BLaER1 (cell line): ENCODE results near the gene EVC.

Experiments
- H3K27ac ChIP-seq: shearing (Covaris generic); formaldehyde crosslinking; 2 replicates; pipeline ENCODE4 v1.8.1; 2022
- H3K27me3 ChIP-seq: shearing (Covaris generic); formaldehyde crosslinking; 2 replicates; pipeline ENCODE4 v1.8.1; 2022
- H3K36me3 ChIP-seq: shearing (Covaris generic); formaldehyde crosslinking; 2 replicates; pipeline ENCODE4 v1.8.1; 2022
- H3K4me1 ChIP-seq: shearing (Covaris generic); formaldehyde crosslinking; 2 replicates; pipeline ENCODE4 v1.8.1; 2022
- H3K4me2 ChIP-seq: shearing (Covaris generic); formaldehyde crosslinking; 2 replicates; pipeline ENCODE4 v1.8.1; 2022
- H3K4me3 ChIP-seq: shearing (Covaris generic); formaldehyde crosslinking; 2 replicates; pipeline ENCODE4 v1.8.1; 2022
- H3K9ac ChIP-seq: shearing (Covaris generic); formaldehyde crosslinking; 2 replicates; pipeline ENCODE4 v1.8.1; 2022
- H3K9me3 ChIP-seq: shearing (Covaris generic); formaldehyde crosslinking; 2 replicates; pipeline ENCODE4 v1.8.1; 2022
- H4K20me1 ChIP-seq: shearing (Covaris generic); formaldehyde crosslinking; 2 replicates; pipeline ENCODE4 v1.8.1; 2022
- Cebpa-rat ChIP-seq: shearing (Covaris generic); IDR thresholded peaks from 2 replicates; pipeline ENCODE4 v1.8.1; 2022

EVC gene

DNA sequence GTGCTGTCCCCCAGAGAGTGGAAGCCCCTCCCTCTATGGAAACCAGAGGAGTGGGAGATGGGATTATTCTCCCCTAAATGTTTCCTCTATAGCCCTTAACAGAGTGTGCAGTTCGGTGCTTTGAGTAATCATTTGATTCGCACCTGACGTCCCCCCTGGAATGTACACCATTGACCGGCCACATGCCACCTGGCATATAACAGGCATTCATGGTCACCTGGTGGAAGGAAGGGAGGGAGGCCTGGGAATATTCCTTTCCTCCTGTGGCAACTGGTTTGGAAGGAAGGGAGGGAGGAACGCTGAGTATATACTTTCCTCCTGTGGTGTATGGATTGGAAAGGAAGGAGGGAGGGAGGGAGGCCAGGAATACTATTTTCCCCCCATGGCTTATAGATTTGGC lies 104.6 kb downstream of the EVC start:
- H3K27me3 ChIP-seq, result no peaks in the 10 kb centered on the region
- no peaks in the 10 kb centered on the region for H3K9me3 ChIP-seq
- H3K4me1 ChIP-seq, result peaks cover 4% of the 10 kb centered on the region; the same call in 1 of the 2 replicates
- no peak overlapping the region for H3K4me2 ChIP-seq
- 0 out of 2 replicates have a peak overlapping the region, but pooled peaks have one; percentile 30 for H3K27ac ChIP-seq
- TF ChIP-seq Cebpa-rat, result no peak
- peaks cover 22% of the 10 kb centered on the region for H4K20me1 ChIP-seq
- no peak overlapping the region for H3K9ac ChIP-seq
- peaks cover 88% of the 10 kb centered on the region for H3K36me3 ChIP-seq
- H3K4me3 ChIP-seq, result no peak overlapping the region

GRCh38 chr4:5816101-5816500 lies 105.1 kb downstream of the EVC start:
- Histone ChIP-seq H3K27me3 (no peaks in the 10 kb centered on the region), H3K9ac (no peak overlapping the region), H3K9me3 (no peaks in the 10 kb centered on the region), H3K4me1 (peaks cover 4% of the 10 kb centered on the region; the same call in 1 of the 2 replicates), H3K36me3 (peaks cover 88% of the 10 kb centered on the region), H3K4me2 (no peak overlapping the region), H3K27ac (no peak overlapping the region), H4K20me1 (peaks cover 22% of the 10 kb centered on the region), H3K4me3 (no peak overlapping the region)
- TF ChIP-seq Cebpa-rat, result no peak

DNA sequence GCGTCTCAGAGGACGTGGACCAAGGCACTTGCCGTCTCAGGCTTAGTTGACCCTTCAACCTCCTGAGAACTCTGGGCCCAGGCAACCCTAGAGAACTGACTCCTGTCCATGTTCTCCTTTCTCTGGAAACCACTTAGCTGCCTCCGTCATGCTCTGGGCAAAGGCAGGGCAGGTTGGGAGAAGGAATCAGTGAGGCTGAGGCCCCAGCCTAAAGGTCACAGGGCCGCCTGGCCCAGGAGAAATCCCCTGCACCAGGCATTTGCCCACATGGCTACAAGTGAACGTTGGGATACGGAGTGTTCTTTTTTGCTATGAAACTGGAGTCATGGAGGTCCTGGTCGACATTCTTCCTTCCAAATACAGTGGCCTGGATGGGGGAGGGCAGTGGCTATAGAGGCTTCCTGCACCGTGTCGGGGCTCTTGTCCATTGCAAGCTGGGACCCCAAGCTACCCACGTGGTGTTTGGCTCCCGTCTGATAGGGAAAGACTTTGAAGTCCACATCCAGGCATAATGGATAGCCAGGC lies 105.9 kb downstream of the EVC start:
- Histone ChIP-seq H3K27me3 (no peaks in the 10 kb centered on the region), H3K4me1 (peaks cover 9% of the 10 kb centered on the region), H3K36me3 (peaks cover 88% of the 10 kb centered on the region), H3K4me2 (no peak overlapping the region), H3K27ac (no peak overlapping the region), H3K4me3 (no peak overlapping the region), H4K20me1 (peaks cover 22% of the 10 kb centered on the region), H3K9me3 (no peaks in the 10 kb centered on the region), H3K9ac (no peak overlapping the region)
- TF ChIP-seq Cebpa-rat, result no peak

GRCh38 chr4:5821665-5822358 lies 110.8 kb downstream of the EVC start:
- H3K4me3 ChIP-seq, result no peak overlapping the region
- H3K4me1 ChIP-seq, result peaks cover 54% of the 10 kb centered on the region
- TF ChIP-seq Cebpa-rat, result no peak
- no peak overlapping the region for H3K9ac ChIP-seq
- H3K4me2 ChIP-seq, result peak overlapping the region; percentile 87
- no peaks in the 10 kb centered on the region for H3K27me3 ChIP-seq
- no peaks in the 10 kb centered on the region for H3K9me3 ChIP-seq
- H3K27ac ChIP-seq, result no peak overlapping the region
- 0 out of 2 replicates have a peak, but pooled peaks cover 7% of the 10 kb centered on the region for H4K20me1 ChIP-seq
- H3K36me3 ChIP-seq, result peaks cover 88% of the 10 kb centered on the region

GRCh38 chr4:5822619-5823018 lies 111.6 kb downstream of the EVC start:
- TF ChIP-seq Cebpa-rat, result no peak
- Histone ChIP-seq H3K4me3 (0 out of 2 replicates have a peak overlapping the region, but pooled peaks have one; percentile 16), H4K20me1 (peaks cover 2% of the 10 kb centered on the region; the same call in 1 of the 2 replicates), H3K4me1 (peaks cover 62% of the 10 kb centered on the region), H3K27me3 (no peaks in the 10 kb centered on the region), H3K4me2 (peak overlapping the region; percentile 87), H3K9ac (no peak overlapping the region; the same call in 1 of the 2 replicates), H3K27ac (peak overlapping the region; percentile 69), H3K9me3 (no peaks in the 10 kb centered on the region), H3K36me3 (peaks cover 80% of the 10 kb centered on the region)

- Histone ChIP-seq H3K9me3 (no peaks in the 10 kb centered on the region), H4K20me1 (no peaks in the 10 kb centered on the region; the same call in 1 of the 2 replicates), H3K36me3 (peaks cover 78% of the 10 kb centered on the region), H3K9ac (peak overlapping the region; percentile 9; the same call in 1 of the 2 replicates), H3K27me3 (no peaks in the 10 kb centered on the region), H3K4me2 (peak overlapping the region; percentile 87), H3K4me1 (peaks cover 73% of the 10 kb centered on the region), H3K27ac (peak overlapping the region; percentile 69), H3K4me3 (no peak overlapping the region)
- no peak for TF ChIP-seq Cebpa-rat
These were observed 112.7 kb downstream of the EVC start for GRCh38 chr4:5823542-5824211.

- Histone ChIP-seq H3K4me3 (no peak overlapping the region), H3K27me3 (no peaks in the 10 kb centered on the region), H4K20me1 (no peaks in the 10 kb centered on the region; the same call in 1 of the 2 replicates), H3K4me2 (peak overlapping the region; percentile 87), H3K27ac (peak overlapping the region; percentile 69), H3K9me3 (no peaks in the 10 kb centered on the region), H3K4me1 (peaks cover 78% of the 10 kb centered on the region), H3K9ac (no peak overlapping the region), H3K36me3 (peaks cover 78% of the 10 kb centered on the region)
- no peak for TF ChIP-seq Cebpa-rat
These were observed 113.2 kb downstream of the EVC start for GRCh38 chr4:5824227-5824626.

- Histone ChIP-seq H4K20me1 (no peaks in the 10 kb centered on the region; the same call in 1 of the 2 replicates), H3K36me3 (peaks cover 78% of the 10 kb centered on the region), H3K4me2 (peak overlapping the region; percentile 87)
These were observed 113.6 kb downstream of the EVC start for GRCh38 chr4:5824635-5825034.

DNA sequence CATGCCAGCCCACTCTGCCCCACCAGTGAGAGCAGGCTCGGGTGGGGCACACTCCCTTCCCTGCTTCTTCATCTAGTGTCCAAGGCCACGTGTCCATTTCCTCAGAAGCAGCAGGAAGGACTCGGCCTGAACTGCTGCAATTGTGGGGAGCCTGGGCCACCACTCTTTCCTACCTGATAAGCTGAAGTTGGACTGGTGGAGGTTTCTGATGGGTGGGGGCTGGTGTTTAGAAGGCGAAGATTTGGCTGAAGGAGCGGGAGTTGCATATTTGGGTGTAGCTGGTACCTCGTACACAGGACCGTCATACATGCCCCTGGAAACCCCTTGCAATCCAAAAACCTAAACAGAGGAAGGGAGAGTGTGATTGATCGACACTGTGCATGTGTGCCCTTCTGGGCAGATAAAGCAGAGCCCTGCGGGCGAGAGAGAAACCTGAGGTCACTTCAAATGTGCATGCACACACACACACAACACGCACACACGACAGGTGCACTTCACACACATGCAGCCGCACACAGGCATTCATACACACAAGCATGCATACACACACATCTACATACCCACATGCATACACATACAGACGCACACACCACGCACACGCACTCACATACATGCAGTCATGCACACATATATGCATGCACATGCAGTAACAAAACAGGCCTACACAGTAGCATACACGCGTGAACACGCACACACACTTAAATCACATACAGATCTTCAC lies 114.5 kb downstream of the EVC start:
- peaks cover 74% of the 10 kb centered on the region for H3K36me3 ChIP-seq
- no peaks in the 10 kb centered on the region for H3K27me3 ChIP-seq
- H3K4me3 ChIP-seq, result no peak overlapping the region
- peak overlapping the region; percentile 73 for H3K27ac ChIP-seq
- H4K20me1 ChIP-seq, result no peaks in the 10 kb centered on the region; the same call in 1 of the 2 replicates
- H3K4me2 ChIP-seq, result peak overlapping the region; percentile 87
- H3K9me3 ChIP-seq, result no peaks in the 10 kb centered on the region
- peaks cover 91% of the 10 kb centered on the region for H3K4me1 ChIP-seq
- no peak for TF ChIP-seq Cebpa-rat
- H3K9ac ChIP-seq, result peak overlapping the region; percentile 47

More at GRCh38 chr4:5824635-5825034, 113.6 kb downstream of the EVC start:
- H3K4me1 ChIP-seq, result peaks cover 82% of the 10 kb centered on the region
- no peaks in the 10 kb centered on the region for H3K27me3 ChIP-seq
- no peak for TF ChIP-seq Cebpa-rat
- no peak overlapping the region for H3K4me3 ChIP-seq
- H3K9ac ChIP-seq, result no peak overlapping the region
- H3K27ac ChIP-seq, result peak overlapping the region; percentile 73; the same call in 1 of the 2 replicates
- H3K9me3 ChIP-seq, result no peaks in the 10 kb centered on the region
